ENCODE results near the gene SPP2.

SPP2 gene

DNA sequence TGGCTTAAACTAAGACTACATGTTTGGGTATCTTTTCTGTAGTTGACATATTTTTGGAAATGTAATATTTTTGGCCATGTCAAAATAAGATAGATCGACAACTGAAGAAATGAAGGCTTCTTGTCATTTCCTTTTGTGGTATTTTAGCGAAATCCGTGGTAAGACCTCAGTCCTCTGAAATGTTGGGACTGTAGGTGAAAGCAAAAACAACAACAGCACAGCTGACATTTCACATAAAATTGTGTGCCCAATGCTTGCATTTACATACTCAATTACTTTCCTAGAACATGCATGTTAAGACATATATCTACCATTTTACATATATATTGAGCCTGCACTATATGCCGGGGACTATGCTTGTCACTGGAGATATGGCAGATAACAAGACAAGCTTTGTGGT, 50.2 kb downstream of the SPP2 start:
- TF ChIP-seq, protein P1, sequence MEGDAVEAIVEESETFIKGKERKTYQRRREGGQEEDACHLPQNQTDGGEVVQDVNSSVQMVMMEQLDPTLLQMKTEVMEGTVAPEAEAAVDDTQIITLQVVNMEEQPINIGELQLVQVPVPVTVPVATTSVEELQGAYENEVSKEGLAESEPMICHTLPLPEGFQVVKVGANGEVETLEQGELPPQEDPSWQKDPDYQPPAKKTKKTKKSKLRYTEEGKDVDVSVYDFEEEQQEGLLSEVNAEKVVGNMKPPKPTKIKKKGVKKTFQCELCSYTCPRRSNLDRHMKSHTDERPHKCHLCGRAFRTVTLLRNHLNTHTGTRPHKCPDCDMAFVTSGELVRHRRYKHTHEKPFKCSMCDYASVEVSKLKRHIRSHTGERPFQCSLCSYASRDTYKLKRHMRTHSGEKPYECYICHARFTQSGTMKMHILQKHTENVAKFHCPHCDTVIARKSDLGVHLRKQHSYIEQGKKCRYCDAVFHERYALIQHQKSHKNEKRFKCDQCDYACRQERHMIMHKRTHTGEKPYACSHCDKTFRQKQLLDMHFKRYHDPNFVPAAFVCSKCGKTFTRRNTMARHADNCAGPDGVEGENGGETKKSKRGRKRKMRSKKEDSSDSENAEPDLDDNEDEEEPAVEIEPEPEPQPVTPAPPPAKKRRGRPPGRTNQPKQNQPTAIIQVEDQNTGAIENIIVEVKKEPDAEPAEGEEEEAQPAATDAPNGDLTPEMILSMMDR (IDR thresholded peaks at IDR 0.05) = no peak
- Histone ChIP-seq H3K4me3 (no peak overlapping the region), H3K27ac (no peak overlapping the region)
- DNase-seq (ENCODE audit: low spot score) = no peak

DNA sequence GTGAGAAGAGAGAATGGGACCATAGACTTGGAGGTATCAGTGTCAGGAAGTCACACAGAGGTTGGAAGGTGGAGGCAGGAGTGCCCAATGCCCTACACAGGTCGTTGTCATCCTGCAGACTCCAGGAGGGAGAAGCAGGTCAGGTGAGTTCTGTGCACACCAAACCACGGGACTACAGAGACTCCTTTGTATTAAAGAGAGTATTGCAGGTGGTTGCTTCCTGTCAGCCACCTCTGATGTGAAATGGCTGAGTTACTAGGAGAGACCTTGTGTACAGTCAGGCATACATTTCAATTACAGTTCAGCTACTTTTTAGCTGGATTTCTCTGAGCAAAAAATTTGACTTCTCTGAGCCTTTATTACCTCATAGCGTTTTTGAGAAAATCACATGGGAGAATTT, 51.6 kb downstream of the SPP2 start:
- no peak for DNase-seq (ENCODE audit: low spot score)
- TF ChIP-seq, protein P1 (IDR thresholded peaks at IDR 0.05) = no peak
- H3K4me3 ChIP-seq = no peak overlapping the region
- H3K27ac ChIP-seq = no peak overlapping the region

DNA sequence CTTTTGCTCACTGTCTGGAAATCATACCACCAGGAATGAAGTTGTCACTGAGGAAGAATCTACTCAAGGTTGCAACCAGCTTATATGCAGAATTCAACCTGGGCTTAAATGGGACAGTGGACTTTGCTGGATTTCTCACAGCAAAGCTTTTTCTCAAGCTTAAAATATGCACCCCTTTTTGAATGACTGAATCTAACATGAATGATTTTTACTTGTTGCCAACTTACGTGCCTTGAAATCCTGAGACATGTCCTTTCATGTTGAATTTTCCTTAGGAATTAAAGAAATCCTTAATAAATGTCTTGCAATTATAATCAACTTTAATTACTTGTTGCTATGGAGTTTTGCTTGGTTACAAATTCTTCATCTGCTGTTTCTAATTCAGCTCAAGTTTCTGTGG, 57.4 kb downstream of the SPP2 start:
- H3K4me3 ChIP-seq = no peak overlapping the region
- H3K27ac ChIP-seq = no peak overlapping the region
- TF ChIP-seq, protein P1 (IDR thresholded peaks at IDR 0.05) = no peak
- no peak for DNase-seq (ENCODE audit: low spot score)

DNA sequence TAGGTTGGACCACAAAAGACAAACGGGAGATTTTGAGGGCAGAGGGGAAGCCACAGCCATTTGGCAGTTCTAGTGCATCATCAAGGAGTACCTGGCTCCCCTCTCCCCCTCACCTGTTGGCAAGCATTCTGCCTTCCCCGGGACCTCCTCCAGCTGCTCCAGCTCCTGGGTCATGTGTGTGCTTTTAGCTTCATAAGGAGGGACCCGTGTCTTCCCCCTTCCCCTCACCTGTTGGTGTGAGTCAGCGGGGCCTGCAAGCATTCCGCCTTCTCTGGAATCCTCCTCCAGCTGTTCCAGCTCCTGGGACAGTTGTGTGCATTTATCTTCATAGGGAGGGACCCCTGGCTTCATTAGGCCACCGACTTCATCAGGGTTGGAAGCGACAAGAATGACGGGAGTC, 58.8 kb downstream of the SPP2 start:
- TF ChIP-seq, protein P1 (IDR thresholded peaks at IDR 0.05) = no peak
- Histone ChIP-seq H3K4me3 (no peak overlapping the region), H3K27ac (no peak overlapping the region)
- DNase-seq (ENCODE audit: low spot score) = no peak

DNA sequence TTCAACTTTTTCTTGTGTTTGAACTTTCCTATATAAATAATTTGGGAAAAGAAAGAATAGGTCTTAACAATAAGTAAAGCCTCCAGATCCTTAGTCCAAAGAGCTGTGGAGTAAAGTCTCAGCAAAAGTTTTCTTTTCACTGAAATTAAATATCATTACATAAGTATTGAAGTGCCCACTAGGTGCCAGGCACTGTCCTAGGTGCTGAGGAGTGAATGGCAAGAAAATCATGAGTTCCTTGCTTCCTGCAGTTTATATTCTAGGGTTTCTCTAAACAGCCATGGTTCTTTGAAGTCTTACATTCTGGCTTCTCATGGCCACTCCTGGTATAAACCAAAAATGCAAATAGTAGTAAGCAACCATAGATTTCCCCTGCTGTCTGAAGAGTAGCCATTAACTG, 59.7 kb downstream of the SPP2 start:
- Histone ChIP-seq H3K27ac (no peak overlapping the region), H3K4me3 (no peak overlapping the region)
- DNase-seq (ENCODE audit: low spot score) = no peak
- TF ChIP-seq, protein P1 (IDR thresholded peaks at IDR 0.05) = no peak

DNA sequence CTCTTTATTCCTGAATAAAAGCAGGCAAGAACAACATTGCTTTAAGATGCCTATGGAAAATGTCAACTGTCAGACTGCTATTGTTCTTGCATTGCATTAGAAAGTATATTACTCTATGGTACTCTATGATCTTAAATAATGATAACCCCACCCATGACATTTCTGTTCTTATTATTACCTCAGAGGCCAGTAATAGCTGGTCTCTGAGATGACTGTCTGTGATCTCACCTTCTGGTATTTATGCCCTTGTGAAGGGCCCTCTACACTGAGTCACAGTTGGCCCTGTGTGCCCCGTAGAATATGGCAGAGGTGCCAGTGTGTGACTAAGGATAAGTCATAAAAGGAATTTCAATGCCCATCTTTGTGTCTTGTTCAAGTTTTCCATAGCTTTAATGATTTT, 61.0 kb downstream of the SPP2 start:
- TF ChIP-seq, protein P1 (IDR thresholded peaks at IDR 0.05) = no peak
- no peak overlapping the region for H3K4me3 ChIP-seq
- no peak for DNase-seq (ENCODE audit: low spot score)
- no peak overlapping the region for H3K27ac ChIP-seq

DNA sequence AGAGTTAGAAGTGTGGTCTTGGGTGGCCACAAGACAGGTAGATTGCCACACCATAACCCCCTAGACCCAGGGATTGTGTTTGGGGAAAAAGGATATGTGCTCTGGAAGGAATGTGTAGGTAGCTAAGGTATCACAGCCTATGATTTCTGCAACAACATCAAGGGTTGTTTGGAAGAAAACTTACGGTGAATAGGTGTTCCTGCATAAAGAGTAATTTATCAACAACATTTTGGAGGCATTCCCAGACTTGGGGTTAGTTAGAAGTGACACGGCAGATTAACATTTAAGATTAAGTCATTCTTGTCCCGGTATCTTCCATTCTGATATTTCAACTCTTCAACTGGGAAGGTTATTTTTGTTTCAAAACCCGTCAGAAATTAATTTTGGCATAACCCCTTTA, 65.5 kb downstream of the SPP2 start:
- no peak overlapping the region for H3K4me3 ChIP-seq
- no peak for DNase-seq (ENCODE audit: low spot score)
- no peak overlapping the region for H3K27ac ChIP-seq
- TF ChIP-seq, protein P1 (IDR thresholded peaks at IDR 0.05) = no peak

Measured in coronary artery (tissue), 2 donors.